GM18867 (cell line): ENCODE measurements around the gene PHYKPL.

Source experiments
- ATAC-seq: cut with Tn5 transposase; IDR thresholded peaks from one replicate; pipeline ENCODE4 v1.9.1; 2021; ENCODE audit warnings: mild to moderate bottlenecking, moderate library complexity; ENCODE audit not compliant: unreplicated experiment

Gene PHYKPL

DNA sequence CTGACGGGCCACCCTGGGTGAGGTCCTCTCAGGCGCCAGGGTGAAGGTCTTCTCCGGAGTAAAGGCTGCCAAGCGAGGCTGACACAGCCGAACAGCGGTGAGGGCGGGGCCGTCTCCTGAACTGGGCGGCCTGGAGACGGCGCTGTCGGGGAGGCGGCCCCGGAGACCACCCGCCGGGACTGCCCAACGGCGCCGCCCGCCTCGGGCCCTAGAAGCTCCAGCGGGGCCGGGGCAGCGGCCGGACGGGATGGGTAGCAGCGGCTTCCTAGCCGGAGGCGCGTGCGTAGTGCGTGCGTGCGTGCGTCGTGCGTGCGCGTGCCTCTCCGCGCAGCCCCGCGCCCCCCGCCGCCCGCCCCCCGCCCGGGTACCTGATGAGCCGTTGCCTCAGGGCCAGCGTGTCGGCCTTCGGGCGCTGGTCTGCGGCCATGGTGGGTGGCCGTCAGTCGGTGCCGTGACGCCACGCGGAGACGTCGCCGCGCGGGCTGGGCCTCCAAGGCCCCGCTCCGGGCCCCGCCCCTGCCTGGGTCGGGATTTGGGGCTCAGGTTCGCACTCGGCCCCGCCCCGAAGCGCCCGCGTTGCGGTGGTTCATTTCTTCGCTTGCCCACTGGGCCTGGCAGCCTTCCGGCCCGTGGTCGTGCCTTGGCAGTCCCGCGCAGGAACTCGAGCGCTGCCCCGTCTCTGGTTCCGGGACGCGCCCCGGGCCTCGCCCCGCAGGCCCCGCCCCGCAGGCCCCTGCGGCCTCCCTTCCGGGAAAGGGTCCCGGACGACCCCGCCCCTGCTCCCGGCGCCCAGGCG, at the start of gene PHYKPL:
PHYKPL (minus strand) TSS at position 679 of the 796 bp plus-strand sequence; CDS start at position 427, 252 bp downstream.
- ATAC-seq: peak; percentile 69

DNA sequence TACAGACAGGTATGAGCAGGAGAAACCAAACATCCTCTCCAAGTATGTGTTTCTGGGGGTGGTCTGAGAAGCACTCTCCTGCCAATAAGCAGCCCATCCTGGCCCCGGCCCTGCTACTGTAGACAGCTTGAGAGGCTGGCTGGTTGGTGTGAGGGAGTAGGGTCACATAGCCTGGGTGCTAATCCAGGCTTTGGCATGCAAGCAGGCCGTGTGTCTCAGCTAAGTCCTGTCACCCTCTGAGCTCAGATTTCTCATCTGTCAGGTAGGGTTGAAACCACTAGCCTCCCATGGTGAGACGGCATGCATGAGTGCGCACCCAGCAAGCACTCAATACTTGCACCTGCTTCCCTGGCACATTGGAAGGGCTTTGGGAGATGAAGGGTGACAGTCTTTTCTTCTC, 49.8 kb upstream of the PHYKPL start:
- no peak for ATAC-seq

DNA sequence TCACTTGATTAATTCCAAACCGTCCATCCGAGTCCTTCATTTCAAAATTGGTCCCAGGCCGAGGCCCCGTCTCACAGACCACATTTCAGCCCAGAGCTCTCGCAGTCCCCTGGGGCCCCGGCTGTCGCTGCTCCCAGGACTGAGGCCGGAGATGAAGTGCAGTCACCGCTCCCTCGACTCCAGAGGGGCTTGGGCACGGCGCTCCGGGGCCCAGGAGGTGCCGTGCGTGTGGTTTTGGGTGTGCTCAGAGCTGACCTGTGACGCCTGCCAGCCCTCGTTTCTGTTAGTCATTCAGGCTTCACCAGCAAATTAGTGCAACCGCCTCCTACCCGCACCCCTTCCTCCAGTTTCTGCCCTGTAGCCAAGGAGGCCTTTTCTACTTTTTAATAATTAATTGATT, 48.7 kb upstream of the PHYKPL start:
- ATAC-seq: no peak

GRCh38 chr5:178280631-178281030, 48.0 kb upstream of the PHYKPL start:
- no peak for ATAC-seq

DNA sequence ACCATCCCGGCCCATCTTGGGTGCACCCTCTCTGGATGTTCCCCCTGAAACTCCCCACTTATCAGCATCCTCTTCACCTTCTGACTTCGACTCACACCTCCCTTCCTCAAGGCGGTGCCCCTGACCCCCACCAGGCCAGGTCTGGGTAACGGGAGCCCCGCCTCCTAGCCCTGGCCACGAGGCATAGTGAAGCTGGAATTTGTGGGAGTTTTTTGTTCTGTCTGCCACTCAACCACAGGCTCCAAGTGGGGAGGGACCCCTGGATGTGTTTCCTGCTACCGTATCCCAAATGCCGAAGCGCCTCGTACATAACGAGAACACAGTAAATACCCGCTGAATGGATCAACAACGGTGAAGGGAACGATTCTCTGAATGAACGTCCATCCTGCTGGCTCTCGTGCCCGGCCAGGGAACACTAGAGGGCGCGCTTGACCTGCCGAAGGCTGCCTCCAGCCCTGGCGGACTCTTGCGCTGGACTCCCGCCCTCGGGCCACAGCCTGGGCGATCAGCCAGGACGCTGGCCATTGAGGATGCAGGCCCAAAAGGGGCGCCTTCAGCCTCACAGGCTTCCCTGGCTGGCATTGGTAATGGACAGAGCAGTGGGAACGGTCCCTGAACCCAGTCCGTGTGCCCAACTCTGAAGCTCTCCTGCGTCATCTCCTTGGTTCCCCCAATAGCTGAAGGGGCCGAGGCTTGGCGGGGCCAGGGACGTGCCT, 47.3 kb upstream of the PHYKPL start:
- ATAC-seq: peak; percentile 75

- no peak for ATAC-seq
These were observed 46.6 kb upstream of the PHYKPL start for GRCh38 chr5:178279026-178279722.

GRCh38 chr5:178278358-178279023, 45.9 kb upstream of the PHYKPL start:
- ATAC-seq: no peak

GRCh38 chr5:178277866-178278265, 45.3 kb upstream of the PHYKPL start:
- no peak for ATAC-seq

DNA sequence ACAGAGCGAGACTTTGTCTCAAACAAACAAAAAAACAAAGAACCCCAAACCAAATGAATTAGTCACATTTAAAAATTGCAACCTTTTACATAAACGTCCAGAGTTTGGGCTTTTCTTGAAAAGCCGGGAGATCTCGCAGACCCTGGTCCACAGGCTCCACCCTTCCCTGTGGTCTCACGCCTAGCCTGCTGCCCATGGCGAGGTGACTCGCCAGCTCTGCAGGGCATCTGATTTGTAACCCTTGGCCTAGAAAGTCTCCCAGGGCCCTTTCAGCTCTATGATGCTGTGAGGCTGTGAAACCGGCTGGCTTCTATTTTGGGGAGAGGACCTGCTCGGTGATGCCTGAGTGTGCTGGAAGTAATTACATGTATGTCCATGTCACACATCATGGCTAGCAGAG, 44.7 kb upstream of the PHYKPL start:
- no peak for ATAC-seq

GRCh38 chr5:178274781-178275537, 42.4 kb upstream of the PHYKPL start:
- no peak for ATAC-seq

DNA sequence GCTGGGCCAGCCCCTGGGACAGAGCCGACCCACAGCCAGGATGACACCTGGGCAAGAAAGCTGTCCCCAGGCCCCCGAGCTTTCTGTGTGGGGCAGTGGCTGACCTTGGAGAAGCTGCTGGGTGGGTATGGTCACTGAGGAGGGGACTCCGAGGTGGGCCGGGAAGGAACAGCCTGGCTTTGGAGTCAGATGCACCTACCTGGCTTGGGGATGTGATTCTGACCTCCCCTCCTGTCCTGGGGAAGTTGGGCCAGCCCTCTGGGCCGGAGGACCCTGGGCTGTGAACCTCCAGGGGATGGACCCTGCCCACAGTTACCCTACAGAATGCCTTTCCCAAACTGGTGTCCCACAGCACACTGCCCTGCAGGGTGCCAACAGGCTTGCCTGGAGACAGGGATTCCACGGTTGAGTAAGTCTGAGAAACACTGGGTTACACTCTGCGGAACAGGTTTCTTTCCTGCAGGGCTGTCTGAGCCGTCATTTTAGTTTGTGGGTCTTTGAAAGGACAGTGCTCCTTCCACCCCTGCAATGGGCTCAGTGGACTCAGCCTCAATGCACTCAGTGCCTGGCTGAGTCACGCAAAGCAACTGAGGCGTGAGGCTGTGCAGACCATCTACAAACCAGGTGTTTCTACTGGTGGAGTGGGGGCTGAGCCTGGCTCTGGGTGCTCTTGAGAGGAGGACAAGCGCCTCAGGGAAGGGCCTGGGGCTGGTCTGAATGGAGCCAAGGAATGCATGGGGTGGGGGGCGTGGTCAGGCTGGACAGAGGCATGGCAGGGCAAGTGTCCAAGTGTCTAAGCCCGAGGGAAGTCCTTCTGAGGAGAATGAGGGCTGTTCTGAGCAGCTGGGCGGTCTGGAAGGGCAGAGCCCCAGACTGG, 41.3 kb upstream of the PHYKPL start:
- no peak for ATAC-seq

DNA sequence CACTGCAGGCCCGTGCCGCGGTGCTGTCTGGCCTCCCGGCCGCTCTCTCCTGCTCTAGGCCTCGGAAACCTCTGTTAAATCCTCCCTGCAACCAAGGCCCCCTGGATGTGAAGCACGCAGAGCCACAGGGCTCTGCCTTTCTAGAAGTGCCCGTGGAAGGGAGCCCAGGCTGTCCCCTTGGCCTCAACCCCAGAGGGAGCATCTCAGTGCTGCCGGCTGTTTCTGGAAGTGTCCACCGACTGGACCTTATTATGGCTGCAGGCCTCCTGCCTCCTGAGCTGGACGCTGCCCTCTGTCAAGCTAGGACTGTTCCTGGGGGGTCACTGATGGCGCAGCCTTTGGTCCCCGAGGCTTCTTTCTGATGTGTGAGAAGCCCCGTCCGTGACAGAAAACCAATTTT, 40.4 kb upstream of the PHYKPL start:
- ATAC-seq: no peak

DNA sequence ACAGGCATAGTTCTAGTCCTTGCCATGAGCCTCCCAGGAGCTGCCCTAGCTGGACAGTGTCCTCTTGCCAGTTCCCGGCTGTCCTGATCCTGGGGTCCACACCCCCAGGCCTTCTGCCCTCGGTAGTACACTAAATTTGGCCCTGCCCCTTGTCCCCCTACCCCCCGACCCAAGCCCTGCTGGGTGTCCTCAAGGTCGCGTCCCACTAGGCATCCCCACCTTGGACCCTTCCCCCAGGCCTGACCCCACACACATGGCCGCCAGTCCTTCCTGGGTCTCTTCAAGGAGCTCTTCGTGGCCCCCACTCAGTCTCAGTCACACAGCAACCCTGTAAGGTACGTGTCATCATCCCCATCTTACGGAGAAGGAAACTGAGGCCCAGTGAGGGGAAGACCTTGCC, 40.0 kb upstream of the PHYKPL start:
- ATAC-seq: no peak

- no peak for ATAC-seq
These were observed 39.3 kb upstream of the PHYKPL start for GRCh38 chr5:178271726-178272479.

- ATAC-seq: no peak
These were observed 38.6 kb upstream of the PHYKPL start for GRCh38 chr5:178271231-178271630.

DNA sequence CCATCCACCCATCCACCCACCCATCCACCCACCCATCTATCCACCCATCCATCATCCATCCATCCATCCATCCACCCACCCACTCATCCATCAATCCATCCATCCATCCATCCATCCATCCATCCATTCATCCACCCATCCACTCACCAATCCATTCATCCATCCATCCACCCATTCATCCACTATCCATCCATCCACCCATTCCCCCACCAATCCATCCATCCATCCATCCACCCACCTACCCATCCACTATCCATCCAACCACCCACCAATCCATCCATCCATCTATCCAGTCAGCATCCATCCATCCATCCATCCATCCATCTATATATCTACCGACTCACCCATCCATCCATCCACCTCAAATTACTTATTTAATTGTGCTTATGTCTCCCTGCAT, 36.9 kb upstream of the PHYKPL start:
- ATAC-seq: no peak

GRCh38 chr5:178267876-178268275, 35.3 kb upstream of the PHYKPL start:
- no peak for ATAC-seq

DNA sequence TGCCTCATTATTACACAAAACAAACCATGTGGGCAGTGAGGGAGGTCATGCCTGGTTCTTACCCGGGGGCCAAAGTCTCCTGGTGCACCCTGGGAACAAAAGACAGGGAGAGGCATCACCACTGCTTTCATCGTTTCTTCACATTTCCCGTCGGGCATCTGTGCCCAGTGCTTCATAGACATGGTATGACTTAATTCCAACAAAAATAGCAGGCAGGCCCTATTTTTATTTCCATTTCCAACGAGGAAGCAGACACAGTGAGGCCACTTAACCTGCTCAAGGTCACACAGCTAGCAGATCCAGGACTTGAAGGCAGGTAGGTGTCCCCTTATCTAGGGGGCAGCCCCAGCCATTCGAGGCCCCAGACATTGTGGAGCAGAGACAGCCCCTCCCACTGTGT, 34.6 kb upstream of the PHYKPL start:
- no peak for ATAC-seq

DNA sequence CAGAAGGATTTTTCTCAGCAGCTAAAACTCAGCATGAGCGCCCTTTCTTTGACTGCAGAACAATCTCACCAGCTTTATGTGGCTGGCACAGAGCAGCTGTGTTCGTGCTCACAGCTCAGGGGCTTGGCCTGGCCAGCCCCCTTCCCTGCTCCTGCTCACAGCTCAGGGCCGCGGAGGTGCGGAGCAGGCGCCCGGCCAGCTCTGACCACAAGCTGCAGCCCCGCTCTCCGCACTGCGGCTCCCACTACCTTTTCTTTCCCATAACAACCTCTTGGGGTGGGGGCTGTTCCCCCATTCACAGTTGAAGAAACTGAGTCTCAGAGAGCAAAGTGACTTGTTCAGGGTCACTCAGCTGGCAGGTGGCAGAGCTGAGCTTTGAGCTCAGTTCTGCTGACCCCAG, 34.0 kb upstream of the PHYKPL start:
- ATAC-seq: no peak
